HG02759 (cell line): Measurements from ENCODE around the gene TNFRSF6B.
A peak's percentile ranks its signal among the peaks of the same experiment; 100 is the strongest.
"Not testable (repeated sequence)": the region's sequence is repeated elsewhere in the genome, so short reads cannot be mapped to it uniquely, and the experiment has no call there.

Source experiments
- ATAC-seq: cut with Tn5 transposase; IDR thresholded peaks from one replicate; pipeline ENCODE4 v1.9.1; 2021; ENCODE audit warnings: mild to moderate bottlenecking, moderate library complexity; ENCODE audit not compliant: unreplicated experiment

Gene TNFRSF6B, protein sequence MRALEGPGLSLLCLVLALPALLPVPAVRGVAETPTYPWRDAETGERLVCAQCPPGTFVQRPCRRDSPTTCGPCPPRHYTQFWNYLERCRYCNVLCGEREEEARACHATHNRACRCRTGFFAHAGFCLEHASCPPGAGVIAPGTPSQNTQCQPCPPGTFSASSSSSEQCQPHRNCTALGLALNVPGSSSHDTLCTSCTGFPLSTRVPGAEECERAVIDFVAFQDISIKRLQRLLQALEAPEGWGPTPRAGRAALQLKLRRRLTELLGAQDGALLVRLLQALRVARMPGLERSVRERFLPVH

GRCh38 chr20:63696628-63697356 is at the start of gene TNFRSF6B:
Gene TNFRSF6B, plus strand, starts transcription at chr20:63696652. Its CDS starts 116 bp downstream, at chr20:63696768.
- ATAC-seq = no peak

DNA sequence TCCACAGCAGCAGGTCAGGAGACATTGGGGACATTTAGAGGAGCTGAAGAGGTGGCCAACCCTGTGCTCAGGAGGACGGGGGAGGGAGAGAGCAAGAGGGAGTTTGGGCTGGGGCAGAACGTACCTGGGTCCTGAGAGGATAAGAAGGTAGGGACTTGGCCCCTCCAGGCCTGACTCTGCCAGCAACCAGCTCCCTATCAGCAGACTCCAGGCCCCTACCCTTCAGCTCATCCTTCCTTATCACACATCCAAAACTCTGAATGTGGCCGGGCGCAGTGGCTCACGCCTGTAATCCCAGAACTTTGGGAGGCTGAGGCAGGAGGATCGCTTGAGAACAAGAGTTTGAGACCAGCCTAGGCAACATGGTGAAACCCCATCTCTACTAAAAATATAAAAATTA is 48.3 kb upstream of the TNFRSF6B start:
- no peak for ATAC-seq

DNA sequence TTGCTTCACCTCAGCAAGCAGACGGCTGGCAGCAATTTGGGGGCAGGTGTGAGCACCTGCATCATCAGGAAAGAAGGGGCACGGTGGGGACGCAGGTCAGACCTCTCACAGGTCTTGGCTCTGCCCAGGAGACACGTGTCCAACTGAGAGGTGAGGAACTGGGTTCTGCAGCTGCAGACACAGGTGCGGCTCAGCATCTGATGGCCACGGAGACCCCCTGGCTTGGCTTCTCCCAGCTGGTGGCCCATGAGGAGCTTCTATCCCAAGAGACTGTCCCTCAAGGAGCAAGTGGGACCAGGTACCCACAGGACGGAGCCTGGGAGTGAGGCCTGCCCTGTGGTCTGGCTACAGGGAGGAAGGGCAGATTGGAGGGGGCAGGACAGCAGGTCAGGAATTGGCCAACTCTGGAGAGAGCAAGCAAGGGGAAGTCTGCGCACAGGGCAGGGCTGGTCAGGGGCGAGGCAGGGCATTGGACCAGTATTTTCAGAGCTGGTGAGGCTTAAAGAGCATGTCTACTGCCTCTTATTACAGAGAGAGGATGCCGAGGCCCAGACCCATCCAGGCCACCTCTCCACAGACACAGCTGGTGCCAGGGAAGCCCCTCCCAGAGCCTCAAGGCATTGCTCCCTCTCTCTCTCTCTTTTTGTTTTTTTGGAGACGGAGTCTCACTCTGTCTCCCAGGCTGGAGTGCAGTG is 47.4 kb upstream of the TNFRSF6B start:
- no peak for ATAC-seq

DNA sequence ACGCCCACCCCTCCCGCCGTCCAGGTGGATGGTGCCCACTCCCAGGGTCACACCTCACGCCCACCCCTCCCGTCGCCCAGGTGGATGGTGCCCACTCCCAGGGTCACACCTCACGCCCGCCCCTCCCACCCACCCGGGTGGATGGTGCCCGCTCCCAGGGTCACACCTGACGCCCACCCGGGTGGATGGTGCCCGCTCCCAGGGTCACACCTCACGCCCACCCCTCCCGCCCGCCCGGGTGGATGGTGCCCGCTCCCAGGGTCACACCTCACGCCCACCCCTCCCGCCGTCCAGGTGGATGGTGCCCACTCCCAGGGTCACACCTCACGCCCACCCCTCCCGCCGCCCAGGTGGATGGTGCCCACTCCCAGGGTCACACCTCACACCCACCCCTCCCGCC is 46.0 kb upstream of the TNFRSF6B start:
- not testable (repeated sequence) for ATAC-seq

- no peak for ATAC-seq
Observed at GRCh38 chr20:63651942-63652191, 44.6 kb upstream of the TNFRSF6B start.

DNA sequence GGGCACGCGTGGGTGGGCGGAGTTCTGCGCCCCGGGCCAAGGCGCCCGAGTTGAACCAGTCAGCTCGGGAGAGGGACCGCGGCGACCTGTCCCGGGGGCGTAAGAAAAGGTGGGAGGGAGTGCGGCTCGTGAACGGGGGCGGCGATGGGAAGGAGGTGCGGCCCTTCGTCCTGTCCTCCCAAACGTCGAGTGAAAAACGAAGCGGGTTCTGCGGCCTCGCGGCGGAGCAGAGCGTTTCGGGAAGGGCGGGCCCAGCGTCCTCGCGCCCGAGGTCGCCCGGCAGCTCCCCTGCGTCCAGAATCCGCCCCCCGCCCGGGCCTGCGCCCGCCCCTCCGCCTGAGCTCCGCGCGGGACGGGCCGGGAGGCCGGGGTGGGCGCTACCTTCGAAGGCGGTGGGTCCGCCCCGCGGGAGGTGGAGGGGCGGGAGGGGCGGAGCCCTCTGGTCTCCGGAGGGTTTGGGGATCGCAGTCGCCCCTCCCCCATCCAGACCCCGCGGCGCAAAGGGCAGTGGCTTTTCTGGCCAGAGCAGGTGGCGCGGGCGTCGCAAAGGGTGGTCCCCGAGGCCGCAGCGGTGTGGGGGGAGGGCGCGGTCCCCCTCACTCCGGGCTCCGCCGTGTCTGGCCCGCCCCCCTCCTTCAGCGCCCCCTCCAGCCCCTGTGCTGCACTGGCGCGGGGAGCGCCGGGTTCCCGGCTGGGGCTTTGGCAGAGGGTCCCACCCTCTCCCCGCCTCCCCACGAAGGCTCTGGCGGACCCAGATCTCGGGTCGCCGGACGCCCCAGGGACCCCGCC is 44.1 kb upstream of the TNFRSF6B start:
- ATAC-seq = no peak

DNA sequence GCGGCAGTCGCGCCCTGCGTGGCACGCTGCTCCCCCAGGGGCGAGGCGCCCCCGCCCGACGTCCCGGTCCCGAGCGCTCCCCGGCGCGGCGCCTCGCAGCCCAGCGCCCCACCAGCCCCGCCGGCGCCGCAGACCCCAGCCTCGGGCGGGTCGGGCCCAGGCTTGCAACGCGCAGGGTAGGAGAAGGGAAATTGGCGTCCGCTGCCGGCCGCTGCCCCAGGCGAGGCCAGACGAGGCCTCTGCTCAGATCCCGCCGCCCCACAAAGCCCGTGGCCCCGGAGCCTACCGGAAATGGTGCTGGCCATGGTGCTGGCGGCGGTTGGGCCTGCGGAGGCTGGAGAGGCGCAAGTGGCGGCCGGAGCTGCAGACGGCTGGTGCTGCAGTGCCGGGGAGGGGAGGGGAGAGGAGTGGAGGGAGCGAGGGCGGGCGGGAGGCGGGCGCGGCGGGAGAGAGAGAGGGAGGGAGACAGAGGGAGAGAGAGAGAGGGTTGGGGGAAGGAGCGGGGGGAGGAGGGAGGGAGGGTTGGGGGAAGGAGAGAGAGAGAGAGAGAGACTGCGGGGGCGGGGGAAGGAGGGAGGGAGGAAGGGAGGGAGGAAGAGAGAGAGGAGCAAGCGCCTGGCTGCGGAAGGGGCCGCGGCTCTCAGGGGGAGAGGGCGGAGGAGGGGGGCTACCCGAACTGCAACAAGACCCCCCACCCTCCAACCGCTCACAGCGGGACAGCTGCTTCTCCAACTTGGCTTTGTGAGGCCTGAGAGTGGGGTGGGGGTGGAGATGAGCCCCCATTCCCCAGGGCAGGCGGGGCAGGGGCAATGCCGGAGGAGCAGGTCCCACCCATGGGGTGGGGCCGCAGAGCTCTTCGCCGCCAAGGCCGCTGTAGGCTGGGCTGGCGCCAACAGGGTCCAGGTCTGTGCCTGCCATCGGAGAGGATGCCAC is 43.1 kb upstream of the TNFRSF6B start, which contains the start of gene STMN3:
STMN3 (minus strand) TSS at position 384 of the 933 bp plus-strand sequence; CDS start at position 305, 79 bp downstream.
- ATAC-seq = no peak

DNA sequence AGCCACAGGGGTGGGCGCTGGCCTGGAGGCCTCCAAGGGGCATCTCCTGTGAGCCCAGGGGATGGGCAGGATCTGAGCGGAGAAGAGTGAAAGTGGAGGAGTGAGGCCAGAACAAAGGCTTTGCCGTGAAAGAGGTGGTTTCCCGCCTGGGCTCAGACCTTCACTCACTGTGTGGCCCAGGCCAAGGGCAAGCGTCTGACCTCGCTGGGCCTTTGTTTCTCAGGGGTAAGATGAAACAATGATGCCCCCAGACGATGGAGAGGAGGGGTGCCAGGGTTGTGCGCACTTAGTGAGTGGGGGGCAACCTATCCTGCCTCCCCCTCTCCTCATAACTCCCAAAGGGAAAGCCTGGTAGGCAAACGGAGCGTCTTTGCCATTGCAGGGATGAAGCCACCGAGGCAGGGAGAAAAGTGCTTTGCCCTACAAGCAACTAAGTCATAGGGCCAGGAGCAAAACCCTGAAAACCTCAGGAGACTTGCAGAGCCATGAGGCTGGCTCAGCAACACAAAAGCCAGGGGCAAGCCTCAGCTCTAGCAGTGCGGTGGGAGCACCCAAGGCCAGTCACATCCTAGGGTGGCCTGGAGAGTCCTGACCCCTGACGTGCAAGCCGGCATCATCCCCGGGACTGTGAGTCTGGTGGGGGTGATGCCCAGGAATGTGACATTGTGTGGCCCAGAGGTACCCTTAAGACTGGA is 42.3 kb upstream of the TNFRSF6B start:
- no peak for ATAC-seq

GRCh38 chr20:63655249-63655648 is 41.2 kb upstream of the TNFRSF6B start:
- no peak for ATAC-seq

DNA sequence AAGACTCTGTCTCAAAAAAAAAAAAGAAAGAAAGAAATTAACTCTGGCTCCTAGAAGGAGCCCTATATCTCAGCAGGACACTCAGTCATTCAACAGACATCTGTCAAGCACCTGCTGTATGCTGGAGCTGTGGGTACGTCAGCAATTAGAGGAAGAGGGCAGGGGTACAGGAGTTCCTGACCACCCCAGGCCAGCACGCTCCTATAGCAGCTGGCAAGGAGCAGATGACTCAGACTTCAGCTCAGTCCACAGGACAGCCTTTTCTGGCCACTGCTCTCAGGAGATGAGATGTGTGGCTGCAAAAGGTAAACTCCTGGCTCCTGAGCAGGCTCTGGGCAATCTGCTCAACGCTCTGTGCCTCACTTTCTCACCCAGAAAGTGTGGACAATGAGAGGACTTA is 40.0 kb upstream of the TNFRSF6B start:
- ATAC-seq = no peak

DNA sequence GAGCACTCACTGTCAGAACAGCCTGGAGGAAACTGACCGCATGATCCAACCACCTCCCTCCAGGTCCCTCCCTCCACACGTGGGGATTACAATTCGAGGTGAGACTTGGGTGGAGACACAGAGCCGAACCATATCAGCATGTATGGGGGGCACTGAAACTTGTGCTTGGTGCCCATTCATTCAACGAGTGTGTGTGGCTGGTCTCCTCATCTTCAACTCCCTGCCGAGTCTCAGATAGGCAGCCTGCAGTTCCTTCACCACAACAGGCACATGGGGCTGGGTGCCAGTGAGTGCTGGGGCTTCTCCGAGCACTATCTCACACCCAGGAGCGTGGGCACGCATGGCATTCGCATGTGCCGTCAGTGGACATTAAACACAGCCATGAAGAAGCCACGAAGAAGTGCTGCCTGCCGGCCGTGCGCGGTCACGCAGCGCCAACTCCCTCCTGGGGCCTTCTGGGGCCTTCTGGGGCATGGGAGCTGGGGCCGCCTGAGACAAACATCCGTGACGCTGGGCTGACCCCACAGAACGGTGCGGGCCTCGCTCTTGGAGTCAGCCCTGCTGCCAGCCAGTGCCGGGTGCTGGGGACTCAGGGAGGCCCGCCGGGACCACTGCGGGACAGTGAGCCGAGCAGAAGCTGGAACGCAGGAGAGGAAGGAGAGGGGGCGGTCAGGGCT is 39.1 kb upstream of the TNFRSF6B start:
- ATAC-seq = no peak

GRCh38 chr20:63657937-63658748 is 38.3 kb upstream of the TNFRSF6B start, which contains the start of gene RTEL1:
Gene RTEL1, plus strand, starts transcription at chr20:63658312. Its CDS starts 1,091 bp downstream, at chr20:63659403.
- ATAC-seq = peak; percentile 94

DNA sequence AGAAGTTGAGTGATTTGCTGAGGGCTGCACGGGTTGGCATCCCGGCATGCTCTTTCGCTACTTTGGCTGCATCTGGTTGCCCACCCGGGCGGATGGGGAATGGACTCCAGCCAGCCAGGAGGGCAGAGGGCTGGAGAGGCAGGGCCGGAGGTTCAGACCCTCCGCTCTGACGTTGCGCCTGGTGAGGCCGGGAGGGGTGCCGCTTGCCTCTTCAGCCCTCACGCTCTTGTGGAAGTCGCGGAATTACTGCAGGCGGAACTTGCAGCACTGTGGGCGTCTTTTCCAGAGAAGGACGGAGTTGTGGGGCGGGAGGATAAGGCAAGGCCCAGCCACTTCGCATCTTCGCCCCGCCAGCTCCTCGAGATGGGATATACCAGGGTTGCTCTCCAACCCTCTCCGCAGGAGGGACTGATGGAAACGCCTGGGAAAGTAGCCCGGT is 37.7 kb upstream of the TNFRSF6B start:
- ATAC-seq = peak; percentile 29

DNA sequence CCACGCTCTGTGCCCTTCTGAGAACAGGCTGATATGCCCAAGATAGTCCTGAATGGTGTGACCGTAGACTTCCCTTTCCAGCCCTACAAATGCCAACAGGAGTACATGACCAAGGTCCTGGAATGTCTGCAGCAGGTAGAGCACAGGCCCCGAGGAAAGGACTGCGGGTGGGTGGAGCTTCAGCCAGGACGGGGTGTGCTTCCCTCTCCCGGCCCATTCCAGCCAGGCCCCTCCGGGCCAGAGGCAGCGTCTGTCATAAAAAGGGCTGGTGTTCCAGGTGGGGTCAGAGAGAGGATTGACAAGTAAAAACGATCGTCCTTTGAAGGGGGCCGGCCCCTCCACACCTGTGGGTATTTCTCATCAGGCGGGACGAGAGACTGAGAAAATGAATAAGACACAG is 37.1 kb upstream of the TNFRSF6B start:
- no peak for ATAC-seq

DNA sequence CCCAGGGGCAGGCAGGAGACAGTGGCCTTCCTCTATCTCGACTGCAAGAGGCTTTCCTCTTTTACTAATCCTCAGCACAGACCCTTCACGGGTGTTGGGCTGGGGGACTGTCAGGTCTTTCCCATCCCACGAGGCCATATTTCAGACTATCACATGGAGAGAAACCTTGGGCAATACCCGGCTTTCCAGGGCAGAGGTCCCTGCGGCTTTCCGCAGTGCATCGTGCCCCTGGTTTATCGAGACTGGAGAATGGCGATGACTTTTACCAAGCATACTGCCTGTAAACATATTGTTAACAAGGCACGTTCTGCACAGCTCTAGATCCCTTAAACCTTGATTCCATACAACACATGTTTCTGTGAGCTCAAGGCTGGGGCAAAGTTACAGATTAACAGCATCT is 36.3 kb upstream of the TNFRSF6B start:
- ATAC-seq = not testable (repeated sequence)

DNA sequence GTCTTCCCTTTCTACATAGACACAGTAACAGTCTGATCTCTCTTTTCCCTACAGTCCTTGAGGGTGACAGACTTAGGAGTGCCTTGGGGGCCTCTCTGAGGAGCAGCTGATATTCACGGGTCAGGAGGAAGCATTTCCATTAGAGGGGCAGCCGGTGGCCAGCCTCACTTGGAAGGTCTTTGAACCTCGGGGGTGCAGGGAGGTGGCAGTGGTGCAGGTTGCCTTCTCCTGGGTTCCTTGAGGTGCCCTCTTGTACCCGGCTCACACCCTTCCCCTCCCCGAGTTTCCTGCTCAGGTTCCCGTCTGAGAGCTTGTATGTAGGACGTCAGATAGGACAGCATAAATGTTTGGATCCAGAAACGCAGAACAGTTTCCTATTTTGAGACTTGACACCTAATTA is 35.8 kb upstream of the TNFRSF6B start:
- ATAC-seq = no peak

DNA sequence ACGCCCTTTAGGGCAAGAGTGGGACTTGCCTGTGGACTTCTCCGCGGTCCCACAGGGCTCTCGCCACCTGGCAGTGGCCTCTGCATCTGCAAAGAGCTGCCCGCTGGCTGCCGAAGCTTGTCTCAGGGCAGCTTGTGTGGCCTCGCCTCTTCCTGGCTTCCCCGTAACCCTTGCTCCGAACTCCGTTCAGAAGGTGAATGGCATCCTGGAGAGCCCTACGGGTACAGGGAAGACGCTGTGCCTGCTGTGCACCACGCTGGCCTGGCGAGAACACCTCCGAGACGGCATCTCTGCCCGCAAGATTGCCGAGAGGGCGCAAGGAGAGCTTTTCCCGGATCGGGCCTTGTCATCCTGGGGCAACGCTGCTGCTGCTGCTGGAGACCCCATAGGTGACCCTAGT is 35.3 kb upstream of the TNFRSF6B start:
- no peak for ATAC-seq
